ENCODE results near the gene TCF4.

DNA sequence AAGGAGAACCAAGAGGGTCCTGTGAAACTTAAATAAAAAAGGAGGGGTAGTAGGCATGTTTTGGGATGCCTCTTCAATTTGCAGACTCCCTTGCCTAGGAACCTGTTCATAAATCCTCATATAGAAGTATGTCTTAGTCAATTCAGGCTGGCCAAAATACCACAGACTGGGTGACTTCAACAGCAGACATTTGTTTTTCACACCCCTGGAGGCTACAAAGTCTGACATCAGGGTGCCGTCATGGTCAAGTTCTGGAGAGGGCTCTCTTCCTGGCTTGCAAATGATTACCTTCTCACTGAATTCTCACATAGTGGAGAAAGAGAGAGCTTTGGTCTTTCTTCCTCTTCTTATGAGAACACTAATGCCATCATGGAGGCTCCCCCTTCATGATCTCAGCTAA lies 4.1 kb upstream of the TCF4 start:
- TF ChIP-seq CTCF (conservative IDR thresholded peaks at IDR 0.05; ENCODE audit: low read length) (no peak), EZH2phosphoT487 (IDR thresholded peaks at IDR 0.05; ENCODE audit: borderline replicate concordance) (no peak)

All from Loucy (cell line).